HG03378 (cell line): ENCODE results near the gene TBC1D20.
"Not testable (repeated sequence)": the region's sequence is repeated elsewhere in the genome, so short reads cannot be mapped to it uniquely, and the experiment has no call there.

Experiments
- ATAC-seq: cut with Tn5 transposase; IDR thresholded peaks from one replicate; pipeline ENCODE4 v1.9.1; 2021; ENCODE audit warnings: mild to moderate bottlenecking, moderate library complexity; ENCODE audit not compliant: unreplicated experiment

Gene TBC1D20

DNA sequence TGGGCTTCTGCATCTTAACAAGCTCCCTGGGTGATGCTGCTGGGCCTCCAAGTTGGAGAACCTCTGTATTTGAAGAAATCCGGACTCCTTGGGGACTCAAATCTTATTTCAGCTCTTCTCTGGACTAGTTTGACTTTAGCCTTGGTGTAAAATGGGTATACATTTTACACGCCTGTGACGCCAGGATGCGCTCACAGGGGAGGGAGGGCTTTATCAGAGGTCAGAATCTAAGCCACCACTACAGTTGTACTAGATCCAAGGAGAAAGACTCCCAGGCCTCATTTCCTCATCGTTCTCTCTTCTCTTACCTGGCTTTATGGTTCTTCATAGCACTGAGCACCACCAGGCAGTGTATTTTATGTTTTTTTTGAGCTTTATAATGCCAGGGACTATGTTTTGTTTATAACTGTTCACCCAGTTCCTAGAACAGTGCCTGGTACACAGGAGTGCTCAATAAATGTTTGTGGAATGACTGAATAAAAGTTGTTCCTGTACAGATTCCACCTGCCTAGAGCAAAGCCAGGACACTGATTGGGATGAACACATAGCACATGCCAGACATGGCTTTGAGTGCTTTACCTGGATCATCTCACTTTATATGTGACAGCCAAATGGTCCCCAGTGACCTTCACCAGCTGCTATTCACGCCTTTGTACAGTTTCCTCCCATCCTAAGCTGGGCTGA, 59.3 kb downstream of the TBC1D20 start:
- no peak for ATAC-seq

DNA sequence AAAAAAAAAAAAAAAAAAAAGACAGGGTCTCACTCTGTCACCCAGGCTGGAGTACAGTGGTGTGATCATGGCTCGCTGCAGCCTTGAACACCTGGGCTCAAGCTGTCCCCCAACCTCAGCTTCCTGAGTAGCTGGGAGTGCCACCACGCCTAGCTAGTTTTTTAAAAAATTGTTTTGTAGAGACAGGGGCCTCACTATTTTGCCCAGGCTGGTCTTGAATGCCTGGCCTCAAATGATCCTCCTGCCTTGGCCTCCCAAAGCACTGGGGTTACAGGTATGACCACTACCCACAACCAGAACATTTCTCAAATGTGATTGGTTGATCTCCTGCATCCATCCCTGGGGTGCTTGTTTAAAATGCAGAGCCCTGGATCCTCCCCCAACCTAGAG, 59.8 kb downstream of the TBC1D20 start:
- ATAC-seq: no peak

DNA sequence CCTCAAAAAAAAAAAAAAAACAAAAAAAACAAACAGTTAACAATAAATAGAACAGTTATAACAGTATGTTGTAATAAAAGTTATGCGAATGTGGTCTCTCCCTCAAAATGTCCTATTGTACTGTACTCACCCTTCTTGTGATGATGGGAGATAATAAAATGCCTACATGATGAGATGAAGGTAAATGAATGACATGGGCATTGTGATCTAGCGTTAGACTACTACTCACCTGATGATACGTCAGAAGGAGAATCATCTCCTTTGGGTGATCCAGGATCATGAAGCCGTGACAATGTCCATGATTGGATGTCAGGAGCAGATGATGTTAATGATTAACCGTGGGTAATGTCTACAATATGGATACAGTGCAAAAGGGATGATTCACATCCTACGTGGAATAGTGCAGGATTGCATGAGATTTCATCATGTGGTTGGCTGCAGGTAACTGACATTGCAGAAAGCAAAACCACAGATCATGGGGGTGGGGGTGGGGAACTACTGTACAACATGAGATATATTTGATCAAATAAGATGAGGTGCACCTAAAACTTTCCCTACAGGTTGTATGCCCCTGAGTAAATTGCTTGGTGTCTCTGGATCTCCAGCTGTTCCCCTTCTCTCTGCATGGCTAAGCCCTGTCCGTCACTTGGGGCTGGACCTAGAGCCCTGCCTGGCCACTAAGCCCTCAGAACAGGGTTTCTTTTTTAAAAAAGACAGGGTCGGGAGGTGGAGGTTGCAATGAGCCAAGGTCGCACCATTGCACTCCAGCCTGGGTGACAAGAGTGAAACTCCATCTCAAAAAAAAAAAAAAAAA, 60.4 kb downstream of the TBC1D20 start:
- no peak for ATAC-seq

DNA sequence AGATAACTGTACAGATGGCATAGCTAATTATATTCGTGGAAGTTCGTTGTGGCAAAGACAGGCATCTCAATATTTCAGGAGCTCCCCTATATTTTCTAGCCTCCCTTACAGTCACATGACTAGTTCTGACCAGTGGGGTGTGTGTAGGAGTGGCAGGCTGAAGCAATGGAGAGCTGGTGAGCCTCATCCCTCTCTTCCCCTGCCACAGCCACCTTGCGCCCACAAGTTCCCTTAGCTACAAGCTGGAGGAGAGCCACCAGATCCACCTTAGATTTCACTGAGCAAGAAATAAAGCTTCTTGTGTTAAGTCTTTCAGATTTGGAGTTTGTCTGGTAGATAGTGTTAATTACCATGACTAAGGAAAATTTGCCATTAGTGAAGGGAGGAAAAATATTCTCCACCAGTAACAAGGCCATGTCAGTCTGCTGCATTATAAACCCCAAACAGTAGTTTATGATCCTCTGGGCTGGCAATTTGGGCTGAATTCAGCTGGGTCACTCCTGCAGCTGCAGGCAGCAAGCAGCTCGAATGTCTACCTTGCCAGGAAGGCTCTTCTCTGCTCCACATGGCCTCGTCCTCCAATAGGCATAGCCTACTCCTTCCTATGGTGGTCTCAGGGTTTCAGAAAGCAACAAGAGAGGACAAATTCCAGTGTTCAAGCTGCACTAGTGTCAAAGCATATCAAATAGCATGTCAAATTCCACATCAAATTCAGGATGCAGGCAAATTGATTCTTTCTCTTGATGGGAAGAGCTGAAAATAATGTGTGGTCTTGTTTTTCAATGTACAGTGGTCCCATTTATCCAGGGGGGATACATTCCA, 61.7 kb downstream of the TBC1D20 start:
- no peak for ATAC-seq

DNA sequence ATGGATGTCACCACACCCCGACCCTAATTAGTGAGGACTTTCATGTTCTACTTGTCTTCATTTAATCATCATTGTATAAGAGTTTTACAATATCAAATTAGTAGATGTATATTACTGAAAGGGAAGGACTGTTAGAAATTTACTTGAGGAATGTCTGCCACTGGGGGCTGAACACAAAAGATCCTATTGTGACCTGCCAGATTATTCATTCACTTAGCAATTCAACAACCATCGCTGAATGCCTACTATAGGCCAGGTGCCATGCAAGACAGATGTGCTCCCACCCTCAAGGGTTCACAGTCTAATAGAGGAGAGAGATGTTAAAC, 62.2 kb downstream of the TBC1D20 start:
- ATAC-seq: no peak

DNA sequence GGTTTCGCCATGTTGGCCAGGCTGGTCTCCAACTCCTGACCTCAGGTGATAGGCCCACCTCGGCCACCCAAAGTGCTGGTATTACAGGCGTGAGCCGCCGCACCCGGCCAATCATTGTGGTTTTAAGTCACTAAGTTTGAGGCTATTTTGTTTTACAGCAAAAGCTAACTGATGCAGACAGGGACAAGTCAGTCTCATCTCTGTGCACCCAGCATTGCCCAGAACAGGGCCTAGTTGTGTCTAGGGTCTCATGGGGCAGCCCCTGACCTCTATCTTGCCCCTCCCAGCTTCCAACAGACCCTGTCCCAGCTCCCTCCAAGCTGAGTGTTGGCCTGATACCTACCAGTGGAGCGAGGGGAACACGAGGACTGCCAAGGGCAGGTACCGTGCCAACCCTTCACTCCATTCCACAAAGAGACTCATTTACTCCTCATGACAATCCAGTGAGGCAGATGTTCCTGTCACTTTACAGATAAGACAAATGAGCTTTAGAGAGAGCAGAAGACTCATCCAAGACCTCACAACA, 63.1 kb downstream of the TBC1D20 start:
- ATAC-seq: no peak

DNA sequence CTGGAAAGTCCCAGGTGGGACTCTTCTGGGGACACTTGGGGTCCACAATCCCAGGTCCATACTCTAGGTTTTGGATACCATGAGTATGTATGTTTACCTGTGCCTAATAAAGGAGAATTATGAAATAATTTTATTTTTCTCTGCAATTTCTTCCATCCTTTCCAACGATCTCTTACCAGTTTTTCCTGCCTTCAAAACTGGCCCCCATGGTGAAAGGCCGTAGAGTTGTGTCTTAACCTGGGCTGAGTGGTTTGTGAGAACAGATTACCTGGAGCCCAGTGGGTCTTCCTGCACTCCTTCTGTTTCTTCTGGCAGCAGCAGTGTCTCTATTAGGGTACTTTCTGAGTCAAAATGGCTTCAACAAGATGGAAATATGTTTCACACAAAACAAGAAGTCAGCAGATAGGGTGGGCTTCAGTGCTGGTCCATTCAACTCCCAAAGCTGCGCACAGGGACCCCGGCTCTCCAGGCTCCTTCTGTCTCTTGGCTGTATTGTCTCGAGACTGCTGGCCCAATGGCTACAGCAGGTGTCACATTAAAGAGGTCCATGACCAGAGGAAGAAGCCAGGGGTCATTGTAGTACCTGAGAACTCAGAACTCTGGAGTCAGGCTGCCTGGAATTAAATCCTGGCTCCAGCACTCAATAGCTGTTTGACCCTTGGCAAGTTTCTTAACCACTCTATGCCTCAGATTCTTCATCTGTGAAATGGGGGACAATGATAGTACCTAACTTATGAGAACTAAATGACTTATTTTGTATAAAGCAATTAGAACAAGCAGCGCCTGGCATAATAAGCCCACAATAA, 64.7 kb downstream of the TBC1D20 start:
- ATAC-seq: no peak

DNA sequence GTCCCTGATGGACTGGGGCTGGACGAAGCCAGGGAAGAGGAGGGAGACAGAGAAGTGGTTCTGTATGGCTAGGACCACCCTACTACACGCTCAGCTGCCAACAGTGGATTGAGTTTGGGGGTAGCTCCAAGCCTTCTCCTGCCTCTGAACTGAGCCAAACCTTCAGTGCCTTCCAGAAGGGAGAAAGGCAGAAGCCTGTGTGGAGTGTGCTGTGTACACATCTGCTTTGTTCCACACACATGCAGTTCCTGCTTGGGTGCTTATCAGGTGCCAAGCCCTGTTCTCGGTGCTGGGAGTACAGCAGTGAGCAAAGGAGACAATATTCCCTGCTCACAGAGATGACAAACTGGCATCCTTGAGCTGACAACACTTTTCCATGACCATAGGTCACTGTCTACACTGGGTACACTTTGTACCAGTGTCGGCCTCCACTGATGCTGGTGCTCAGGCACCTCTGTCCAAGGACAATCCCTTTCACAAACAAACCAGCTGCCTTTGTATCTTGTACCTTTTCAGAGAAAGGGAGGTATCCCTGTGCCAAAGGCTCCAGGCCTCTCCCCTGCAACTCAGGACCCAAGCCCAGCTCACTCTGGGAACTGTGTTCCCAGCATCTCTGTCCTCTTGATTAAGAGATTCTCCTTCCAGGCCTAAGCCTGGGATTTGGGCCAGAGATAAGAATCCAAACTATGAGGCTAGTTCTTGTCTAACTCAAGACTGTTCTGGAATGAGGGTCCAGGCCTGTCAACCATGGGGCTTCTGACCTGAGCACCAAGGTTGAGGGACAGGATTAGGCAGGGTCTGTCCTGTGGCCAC, 65.5 kb downstream of the TBC1D20 start:
- ATAC-seq: no peak

DNA sequence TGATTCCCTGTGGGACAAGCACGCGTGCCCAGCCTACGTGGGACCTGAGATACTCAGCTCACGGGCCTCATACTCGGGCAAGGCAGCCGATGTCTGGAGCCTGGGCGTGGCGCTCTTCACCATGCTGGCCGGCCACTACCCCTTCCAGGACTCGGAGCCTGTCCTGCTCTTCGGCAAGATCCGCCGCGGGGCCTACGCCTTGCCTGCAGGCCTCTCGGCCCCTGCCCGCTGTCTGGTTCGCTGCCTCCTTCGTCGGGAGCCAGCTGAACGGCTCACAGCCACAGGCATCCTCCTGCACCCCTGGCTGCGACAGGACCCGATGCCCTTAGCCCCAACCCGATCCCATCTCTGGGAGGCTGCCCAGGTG, 66.1 kb downstream of the TBC1D20 start:
- no peak for ATAC-seq

DNA sequence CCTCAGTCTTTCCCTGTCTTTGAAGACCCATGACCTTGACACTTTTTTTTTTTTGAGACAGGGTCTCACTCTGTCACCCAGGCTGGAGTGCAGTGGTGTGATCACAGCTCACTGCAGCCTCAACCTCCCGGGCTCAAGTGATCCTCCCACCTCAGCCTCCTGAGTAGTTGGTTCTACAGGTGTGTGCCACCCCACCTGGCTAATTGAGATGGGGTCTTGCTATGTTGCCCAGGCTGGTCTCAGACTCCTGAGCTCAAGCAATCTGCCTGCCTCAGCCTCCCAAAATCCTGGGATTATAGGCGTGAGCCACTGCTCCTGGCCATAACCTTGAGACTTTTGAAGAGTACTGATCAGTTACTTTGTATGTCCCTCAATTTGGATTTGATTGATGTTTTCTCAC, 69.0 kb downstream of the TBC1D20 start:
- not testable (repeated sequence) for ATAC-seq

DNA sequence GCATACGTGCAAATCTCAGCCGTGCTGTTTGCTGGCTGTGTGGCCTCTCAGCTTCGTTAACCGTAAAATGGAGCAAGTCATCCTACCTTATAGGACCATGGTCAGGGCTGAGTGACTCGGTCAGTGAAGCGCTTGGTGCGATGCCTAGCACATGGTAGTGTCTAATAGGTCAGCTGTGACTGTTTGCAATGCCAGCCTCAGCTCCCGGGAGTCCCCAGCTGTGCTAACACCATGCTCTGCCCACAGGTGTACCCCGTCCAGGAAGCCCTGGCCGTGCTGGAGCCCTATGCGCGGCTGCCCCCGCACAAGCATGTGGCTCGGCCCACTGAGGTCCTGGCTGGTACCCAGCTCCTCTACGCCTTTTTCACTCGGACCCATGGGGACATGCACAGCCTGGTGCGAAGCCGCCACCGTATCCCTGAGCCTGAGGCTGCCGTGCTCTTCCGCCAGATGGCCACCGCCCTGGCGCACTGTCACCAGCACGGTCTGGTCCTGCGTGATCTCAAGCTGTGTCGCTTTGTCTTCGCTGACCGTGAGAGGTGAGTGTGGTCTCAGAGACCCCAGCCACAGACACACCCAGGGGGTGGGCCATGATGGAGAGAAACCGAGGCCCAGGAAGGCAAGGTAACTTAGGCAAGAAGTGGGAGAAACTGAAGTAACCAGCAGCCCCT, 71.2 kb downstream of the TBC1D20 start:
- no peak for ATAC-seq

DNA sequence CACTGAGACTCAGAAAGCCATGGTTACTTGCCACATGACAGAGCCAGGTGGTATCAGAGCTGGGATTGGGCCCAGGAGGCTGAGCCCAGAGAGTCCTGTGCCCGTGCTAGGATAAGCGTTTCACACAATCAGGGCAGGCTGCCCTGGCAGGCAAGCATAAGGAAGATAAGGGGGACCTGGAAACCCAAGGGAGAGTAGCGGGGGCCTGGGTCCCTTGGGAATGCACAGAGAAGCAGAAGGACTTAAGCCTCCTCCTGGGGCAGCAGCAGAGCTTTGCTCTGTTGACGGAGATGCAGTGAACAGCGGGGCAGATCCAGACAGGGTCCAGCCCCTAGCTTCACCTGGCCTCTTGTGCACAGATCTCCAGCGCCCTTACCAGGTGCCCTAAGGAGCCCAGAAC, 73.1 kb downstream of the TBC1D20 start:
- ATAC-seq: no peak

DNA sequence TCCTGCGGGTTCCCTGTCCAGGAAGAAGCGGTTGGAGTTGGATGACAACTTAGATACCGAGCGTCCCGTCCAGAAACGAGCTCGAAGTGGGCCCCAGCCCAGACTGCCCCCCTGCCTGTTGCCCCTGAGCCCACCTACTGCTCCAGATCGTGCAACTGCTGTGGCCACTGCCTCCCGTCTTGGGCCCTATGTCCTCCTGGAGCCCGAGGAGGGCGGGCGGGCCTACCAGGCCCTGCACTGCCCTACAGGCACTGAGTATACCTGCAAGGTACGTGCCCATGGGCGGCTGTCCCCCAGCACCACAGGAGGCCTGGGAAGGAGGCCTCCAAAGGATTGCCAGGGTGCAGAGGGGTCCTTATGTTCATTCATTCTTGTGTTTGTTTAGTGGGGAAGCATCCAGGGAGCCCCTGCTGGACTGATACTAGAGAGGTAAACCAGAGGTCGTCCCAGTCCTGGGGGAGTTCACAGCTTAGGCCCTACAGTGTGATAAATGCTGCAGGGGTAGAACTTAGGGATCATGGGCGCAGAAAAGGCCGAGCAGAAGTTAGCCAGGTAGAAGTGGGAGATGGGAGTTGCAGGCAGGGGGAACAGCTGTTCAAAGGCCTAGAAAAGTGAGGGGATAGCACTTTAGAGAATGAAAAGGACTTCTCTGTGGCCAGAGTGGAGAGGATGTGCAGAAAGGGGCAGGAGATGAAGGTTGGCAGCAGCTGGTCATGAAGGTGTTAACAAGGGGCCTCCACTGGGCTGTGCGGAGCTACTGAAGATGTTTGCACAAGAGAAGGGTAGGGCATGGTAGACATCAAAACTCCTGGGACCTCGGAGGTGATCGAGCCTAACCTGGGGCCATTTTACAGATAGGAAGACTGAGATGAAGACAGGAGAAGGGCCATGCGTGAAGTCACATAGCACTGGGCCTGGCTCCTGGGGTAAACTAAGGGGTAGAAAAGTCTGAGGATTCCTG, 74.0 kb downstream of the TBC1D20 start:
- no peak for ATAC-seq

DNA sequence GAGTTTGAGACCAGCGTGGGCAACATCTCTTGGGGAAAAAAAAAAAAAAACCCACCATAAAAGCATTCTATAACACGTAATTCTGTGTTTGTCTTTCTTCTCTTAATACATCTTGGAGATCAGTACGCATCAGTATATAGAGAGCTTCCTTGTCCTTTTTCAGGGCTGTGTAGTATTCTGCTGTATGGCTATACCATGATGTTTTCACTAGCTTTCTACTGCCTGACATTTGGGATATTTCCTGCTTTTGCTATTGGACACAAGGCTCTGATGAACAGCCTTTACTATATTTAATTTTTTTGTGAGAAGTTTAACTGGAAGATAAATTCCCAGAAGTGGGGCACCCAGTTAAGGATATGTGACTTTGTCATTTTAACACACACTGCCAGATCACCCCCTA, 74.8 kb downstream of the TBC1D20 start:
- no peak for ATAC-seq

DNA sequence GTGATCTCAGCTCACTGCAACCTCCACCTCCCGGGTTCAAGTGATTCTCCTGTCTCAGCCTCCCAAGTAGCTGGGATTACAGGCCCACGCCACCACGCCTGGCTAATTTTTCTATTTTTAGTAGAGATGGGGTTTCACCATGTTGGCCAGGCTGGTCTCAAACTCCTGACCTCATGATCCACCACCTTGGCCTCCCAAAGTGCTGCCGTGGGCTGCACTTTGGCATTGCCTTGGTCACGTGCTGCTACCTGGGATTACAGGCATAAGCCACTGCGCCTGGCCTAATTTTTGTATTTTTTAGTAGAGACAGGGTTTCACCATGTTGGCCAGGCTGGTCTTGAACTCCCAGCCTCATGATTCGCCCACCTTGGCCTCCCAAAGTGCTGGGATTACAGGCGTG, 75.7 kb downstream of the TBC1D20 start:
- ATAC-seq: not testable (repeated sequence)
